Esophagus muscularis mucosa (tissue), 3 donors: ENCODE data around the gene SLC31A2.

ENCODE experiments used
- EP300 ChIP-seq: sonication (generic); formaldehyde crosslinking; IDR thresholded peaks from one replicate; pipeline ENCODE4 v1.6.1; 2017; ENCODE audit warnings: antibody characterized with exemption
- TF ChIP-seq, protein P1 (sequence below), 3 experiments: fragments of 200-600 bp in 2 of 3; fragments of 450-650 bp in 1 of 3; sonication (generic) in 2 of 3; IDR thresholded peaks; one replicate each; pipeline ENCODE4 v1.5.1; 2017 to 2019; ENCODE audit warnings: antibody characterized with exemption in 3 of 3, mild to moderate bottlenecking in 2 of 3, moderate library complexity in 1 of 3

DNA sequence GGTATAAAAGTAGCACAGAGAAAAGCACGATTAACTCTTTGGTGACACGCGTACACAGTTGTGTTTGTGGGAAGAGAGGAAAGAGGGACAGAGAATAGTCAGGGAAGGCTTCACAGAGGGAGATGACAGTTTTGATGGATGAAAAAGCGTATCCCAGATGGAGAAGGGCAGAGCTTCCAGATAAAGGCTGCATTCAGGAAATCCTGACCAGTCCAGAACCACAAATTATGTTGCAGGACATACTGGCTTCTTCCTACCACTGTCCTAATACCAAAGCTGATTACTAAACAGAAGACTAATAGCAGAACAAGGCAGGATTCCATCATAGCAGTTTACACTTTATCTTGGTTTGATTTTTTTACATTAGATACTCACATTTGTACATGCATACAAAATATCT is 34.5 kb downstream of the SLC31A2 start:
- TF ChIP-seq, protein P1, sequence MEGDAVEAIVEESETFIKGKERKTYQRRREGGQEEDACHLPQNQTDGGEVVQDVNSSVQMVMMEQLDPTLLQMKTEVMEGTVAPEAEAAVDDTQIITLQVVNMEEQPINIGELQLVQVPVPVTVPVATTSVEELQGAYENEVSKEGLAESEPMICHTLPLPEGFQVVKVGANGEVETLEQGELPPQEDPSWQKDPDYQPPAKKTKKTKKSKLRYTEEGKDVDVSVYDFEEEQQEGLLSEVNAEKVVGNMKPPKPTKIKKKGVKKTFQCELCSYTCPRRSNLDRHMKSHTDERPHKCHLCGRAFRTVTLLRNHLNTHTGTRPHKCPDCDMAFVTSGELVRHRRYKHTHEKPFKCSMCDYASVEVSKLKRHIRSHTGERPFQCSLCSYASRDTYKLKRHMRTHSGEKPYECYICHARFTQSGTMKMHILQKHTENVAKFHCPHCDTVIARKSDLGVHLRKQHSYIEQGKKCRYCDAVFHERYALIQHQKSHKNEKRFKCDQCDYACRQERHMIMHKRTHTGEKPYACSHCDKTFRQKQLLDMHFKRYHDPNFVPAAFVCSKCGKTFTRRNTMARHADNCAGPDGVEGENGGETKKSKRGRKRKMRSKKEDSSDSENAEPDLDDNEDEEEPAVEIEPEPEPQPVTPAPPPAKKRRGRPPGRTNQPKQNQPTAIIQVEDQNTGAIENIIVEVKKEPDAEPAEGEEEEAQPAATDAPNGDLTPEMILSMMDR (IDR thresholded peaks at IDR 0.05): no peak
- no peak for TF ChIP-seq EP300
